Measurements from ENCODE around the gene LTBP3. TPM values are rescaled to one million over a fixed set of nuclear protein-coding genes. Genes with fewer than 3 reads are reported as not detected.

Gene LTBP3
- total and polyA plus RNA-seq, 9 of the 15 experiments (the other 6 are each of a cell fraction or from before 2014, with no cell fraction given): 0.06 to 20.5 (median 4.8) TPM

DNA sequence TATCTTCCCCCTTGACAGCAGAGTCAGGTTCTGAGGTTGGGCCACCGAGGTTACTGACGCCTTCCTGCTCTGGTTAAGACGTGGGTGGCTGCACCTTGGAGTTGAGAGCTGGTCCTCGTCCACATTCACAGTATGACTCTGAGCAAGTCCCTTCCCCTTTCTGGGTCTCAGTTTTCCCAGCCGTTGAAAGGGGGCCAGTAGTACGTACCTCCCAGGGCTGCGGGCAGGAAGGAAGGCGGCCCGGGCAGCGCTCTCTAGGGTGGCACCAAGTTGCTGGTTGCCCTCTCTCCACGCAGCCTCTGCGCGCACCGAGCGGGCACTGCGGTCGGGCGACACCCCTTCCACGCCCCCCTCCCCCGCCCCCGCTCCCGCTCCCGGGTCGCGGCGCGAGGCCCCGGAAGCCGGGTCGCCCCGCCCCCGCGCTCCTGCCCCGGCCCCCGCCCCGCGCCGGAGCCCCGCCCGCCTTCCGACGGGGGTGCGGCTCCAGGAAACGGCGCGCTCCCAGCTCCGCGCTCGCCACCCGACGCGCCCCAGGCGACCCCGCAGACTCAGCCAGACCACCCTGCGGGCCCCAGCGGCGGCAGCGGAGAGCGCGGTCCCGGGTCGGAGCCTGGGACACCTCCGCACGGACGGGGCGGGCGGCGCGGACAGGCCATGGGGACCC lies 17.5 kb upstream of the LTBP3 start, which contains the start of gene EHBP1L1 (continued):
- TF ChIP-seq HMBOX1 (IDR thresholded peaks at IDR 0.05) (peak; percentile 91; the same call in 1 of the 2 replicates), CBX8 (IDR thresholded peaks at IDR 0.05; ENCODE audit: borderline replicate concordance, extremely low read depth, low read depth, low read length, poor library complexity, severe bottlenecking) (no peak), ZNF282 (CRISPR knock-in tag; IDR thresholded peaks at IDR 0.05) (no peak), XRCC5 (IDR thresholded peaks at IDR 0.05; ENCODE audit: low read depth, low read length) (no peak), ZFP36 (IDR thresholded peaks at IDR 0.05; ENCODE audit: low read depth, low read length, partially characterized antibody) (no peak), RBM34 (IDR thresholded peaks at IDR 0.05; ENCODE audit: borderline replicate concordance, insufficient read depth, low read length) (no peak), ELF2 (CRISPR knock-in tag; IDR thresholded peaks at IDR 0.05) (no peak; the same call in 1 of the 2 replicates), MXD1 (CRISPR knock-in tag; IDR thresholded peaks at IDR 0.05; ENCODE audit: borderline replicate concordance, poor library complexity, severe bottlenecking) (no peak), ZBTB7A (IDR thresholded peaks at IDR 0.05; ENCODE audit: borderline replicate concordance, control insufficient read depth, low read depth, low read length) (peak; percentile 69; the same call in 1 of the 2 replicates), ATF2 (CRISPR knock-in tag; IDR thresholded peaks at IDR 0.05) (no peak), ZNF277 (CRISPR knock-in tag; IDR thresholded peaks at IDR 0.05; ENCODE audit: borderline replicate concordance) (no peak), ZSCAN32 (CRISPR knock-in tag; IDR thresholded peaks at IDR 0.05) (no peak)
- TF ChIP-seq, protein P1, sequence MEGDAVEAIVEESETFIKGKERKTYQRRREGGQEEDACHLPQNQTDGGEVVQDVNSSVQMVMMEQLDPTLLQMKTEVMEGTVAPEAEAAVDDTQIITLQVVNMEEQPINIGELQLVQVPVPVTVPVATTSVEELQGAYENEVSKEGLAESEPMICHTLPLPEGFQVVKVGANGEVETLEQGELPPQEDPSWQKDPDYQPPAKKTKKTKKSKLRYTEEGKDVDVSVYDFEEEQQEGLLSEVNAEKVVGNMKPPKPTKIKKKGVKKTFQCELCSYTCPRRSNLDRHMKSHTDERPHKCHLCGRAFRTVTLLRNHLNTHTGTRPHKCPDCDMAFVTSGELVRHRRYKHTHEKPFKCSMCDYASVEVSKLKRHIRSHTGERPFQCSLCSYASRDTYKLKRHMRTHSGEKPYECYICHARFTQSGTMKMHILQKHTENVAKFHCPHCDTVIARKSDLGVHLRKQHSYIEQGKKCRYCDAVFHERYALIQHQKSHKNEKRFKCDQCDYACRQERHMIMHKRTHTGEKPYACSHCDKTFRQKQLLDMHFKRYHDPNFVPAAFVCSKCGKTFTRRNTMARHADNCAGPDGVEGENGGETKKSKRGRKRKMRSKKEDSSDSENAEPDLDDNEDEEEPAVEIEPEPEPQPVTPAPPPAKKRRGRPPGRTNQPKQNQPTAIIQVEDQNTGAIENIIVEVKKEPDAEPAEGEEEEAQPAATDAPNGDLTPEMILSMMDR (IDR thresholded peaks at IDR 0.05 in 2 of 3, conservative IDR thresholded peaks at IDR 0.05 in 1 of 3; ENCODE audit: insufficient read depth in 2 of 3, low read depth in 1 of 3, low read length in 3 of 3): no peak
- TF ChIP-seq, protein P2, sequence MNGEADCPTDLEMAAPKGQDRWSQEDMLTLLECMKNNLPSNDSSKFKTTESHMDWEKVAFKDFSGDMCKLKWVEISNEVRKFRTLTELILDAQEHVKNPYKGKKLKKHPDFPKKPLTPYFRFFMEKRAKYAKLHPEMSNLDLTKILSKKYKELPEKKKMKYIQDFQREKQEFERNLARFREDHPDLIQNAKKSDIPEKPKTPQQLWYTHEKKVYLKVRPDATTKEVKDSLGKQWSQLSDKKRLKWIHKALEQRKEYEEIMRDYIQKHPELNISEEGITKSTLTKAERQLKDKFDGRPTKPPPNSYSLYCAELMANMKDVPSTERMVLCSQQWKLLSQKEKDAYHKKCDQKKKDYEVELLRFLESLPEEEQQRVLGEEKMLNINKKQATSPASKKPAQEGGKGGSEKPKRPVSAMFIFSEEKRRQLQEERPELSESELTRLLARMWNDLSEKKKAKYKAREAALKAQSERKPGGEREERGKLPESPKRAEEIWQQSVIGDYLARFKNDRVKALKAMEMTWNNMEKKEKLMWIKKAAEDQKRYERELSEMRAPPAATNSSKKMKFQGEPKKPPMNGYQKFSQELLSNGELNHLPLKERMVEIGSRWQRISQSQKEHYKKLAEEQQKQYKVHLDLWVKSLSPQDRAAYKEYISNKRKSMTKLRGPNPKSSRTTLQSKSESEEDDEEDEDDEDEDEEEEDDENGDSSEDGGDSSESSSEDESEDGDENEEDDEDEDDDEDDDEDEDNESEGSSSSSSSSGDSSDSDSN (IDR thresholded peaks at IDR 0.05; ENCODE audit: borderline replicate concordance in 1 of 2, low read depth in 2 of 2, low read length in 2 of 2): no peak
- TF ChIP-seq, protein P3, sequence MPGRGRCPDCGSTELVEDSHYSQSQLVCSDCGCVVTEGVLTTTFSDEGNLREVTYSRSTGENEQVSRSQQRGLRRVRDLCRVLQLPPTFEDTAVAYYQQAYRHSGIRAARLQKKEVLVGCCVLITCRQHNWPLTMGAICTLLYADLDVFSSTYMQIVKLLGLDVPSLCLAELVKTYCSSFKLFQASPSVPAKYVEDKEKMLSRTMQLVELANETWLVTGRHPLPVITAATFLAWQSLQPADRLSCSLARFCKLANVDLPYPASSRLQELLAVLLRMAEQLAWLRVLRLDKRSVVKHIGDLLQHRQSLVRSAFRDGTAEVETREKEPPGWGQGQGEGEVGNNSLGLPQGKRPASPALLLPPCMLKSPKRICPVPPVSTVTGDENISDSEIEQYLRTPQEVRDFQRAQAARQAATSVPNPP (IDR thresholded peaks at IDR 0.05; ENCODE audit: borderline replicate concordance, insufficient read depth, insufficient read length): no peak
